Left lung (tissue), 10 donors: ENCODE measurements around the gene WDFY1. TPM values are rescaled to one million over a fixed set of nuclear protein-coding genes. Genes with fewer than 3 reads are reported as not detected.

Experiments
- ATAC-seq: fragments of 200-7000 bp; cut with Tn5 transposase; one replicate; pipeline ENCODE4 v1.9.1; 2020; ENCODE audit warnings: moderate library complexity
- DNase-seq, 4 donors: peaks; one replicate each; pipeline ENCODE4 v3.0.0-alpha.2; 2013 to 2020
- H3K27ac ChIP-seq, 2 donors: fragments of 200-600 bp; sonication (generic) in 1 of 2; one replicate each; pipeline versions ENCODE4 v1.5.0 to v1.8.0; 2020 to 2021
- H3K27me3 ChIP-seq, 2 donors: fragments of 200-600 bp; sonication (generic) in 1 of 2; one replicate each; pipeline versions ENCODE4 v1.5.0 to v1.8.0; 2020 to 2021
- H3K36me3 ChIP-seq, 2 donors: fragments of 200-600 bp; sonication (generic) in 1 of 2; one replicate each; pipeline versions ENCODE4 v1.5.0 to v1.8.0; 2020 to 2021
- H3K4me1 ChIP-seq, 2 donors: fragments of 200-600 bp; one replicate each; pipeline ENCODE4 v1.8.0; 2021
- H3K4me3 ChIP-seq, 2 donors: fragments of 200-600 bp; sonication (generic) in 1 of 2; one replicate each; pipeline versions ENCODE4 v1.5.0 to v1.8.0; 2020 to 2021; ENCODE audit warnings: mild to moderate bottlenecking in 1 of 2
- H3K9me3 ChIP-seq, 2 donors: fragments of 200-600 bp; sonication (generic) in 1 of 2; one replicate each; pipeline versions ENCODE4 v1.5.0 to v1.8.0; 2020 to 2021
- intact Hi-C, 2 donors: fragments of 100-400 bp; cut with DNase I; formaldehyde crosslinking; loops; one replicate each; pipeline versions ENCODE4 v1.11.2 to v1.14.2; 2022
- polyA plus RNA-seq, 6 donors: library from polyadenylated mRNA; unstranded; fragments of 120-200 nt; gene quantifications; one replicate each; pipeline ENCODE4 v1.2.1, GENCODE V29; 2013; ENCODE audit not compliant: insufficient read length in 6 of 6
- total RNA-seq, 2 donors: library from RNA; stranded (reverse); fragmentation: NEBNext Ultra II Directional; extraction: Animal tissue kit (Norgen Biotek cat#: 25700); gene quantifications; one replicate each; pipeline ENCODE4 v1.2.1, GENCODE V29; 2021
- TF ChIP-seq, protein P1 (sequence below), 2 donors: fragments of 200-600 bp; sonication (generic) in 1 of 2; IDR thresholded peaks; one replicate each; pipeline versions ENCODE4 v1.5.0 to v1.8.0; 2021; ENCODE audit warnings: antibody characterized with exemption in 2 of 2
- donor health status: DM: no; HTN: yes; CAD: no.
- donor health status: DM: no; HTN: no; CAD: no.

The WDFY1 gene
- total and polyA plus RNA-seq, 8 donors, result 45.5 to 71.9 (median 67.5) TPM

DNA sequence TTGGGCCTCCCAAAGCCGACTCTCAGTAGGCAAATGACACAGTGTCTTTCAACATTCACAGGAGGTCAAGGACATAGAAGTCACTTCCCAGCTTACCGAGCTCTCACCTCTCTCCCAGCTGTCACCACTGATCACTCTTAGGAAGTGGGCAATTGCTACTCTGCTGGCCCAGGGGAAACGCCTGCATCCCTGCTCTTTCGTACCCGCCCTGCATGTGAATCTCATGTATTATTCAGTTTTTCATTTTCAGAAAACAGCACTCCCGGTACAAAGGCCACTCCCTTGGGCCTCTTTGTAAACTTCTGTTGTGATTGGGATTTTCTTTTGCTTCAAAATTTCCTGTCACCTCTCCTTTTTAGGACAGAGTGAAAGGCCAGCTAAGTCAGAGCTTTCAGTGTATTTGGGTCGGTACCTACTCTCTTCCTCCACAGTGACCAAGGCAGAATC, 27.5 kb upstream of the WDFY1 start:
- TF ChIP-seq, protein P1, sequence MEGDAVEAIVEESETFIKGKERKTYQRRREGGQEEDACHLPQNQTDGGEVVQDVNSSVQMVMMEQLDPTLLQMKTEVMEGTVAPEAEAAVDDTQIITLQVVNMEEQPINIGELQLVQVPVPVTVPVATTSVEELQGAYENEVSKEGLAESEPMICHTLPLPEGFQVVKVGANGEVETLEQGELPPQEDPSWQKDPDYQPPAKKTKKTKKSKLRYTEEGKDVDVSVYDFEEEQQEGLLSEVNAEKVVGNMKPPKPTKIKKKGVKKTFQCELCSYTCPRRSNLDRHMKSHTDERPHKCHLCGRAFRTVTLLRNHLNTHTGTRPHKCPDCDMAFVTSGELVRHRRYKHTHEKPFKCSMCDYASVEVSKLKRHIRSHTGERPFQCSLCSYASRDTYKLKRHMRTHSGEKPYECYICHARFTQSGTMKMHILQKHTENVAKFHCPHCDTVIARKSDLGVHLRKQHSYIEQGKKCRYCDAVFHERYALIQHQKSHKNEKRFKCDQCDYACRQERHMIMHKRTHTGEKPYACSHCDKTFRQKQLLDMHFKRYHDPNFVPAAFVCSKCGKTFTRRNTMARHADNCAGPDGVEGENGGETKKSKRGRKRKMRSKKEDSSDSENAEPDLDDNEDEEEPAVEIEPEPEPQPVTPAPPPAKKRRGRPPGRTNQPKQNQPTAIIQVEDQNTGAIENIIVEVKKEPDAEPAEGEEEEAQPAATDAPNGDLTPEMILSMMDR (IDR thresholded peaks at IDR 0.05), result no peak
- peaks cover 0 to 12% of the 10 kb centered on the region in 2 donors for H3K36me3 ChIP-seq
- H3K4me3 ChIP-seq, result no peak overlapping the region
- no peak for DNase-seq
- no peaks in the 10 kb centered on the region for H3K9me3 ChIP-seq
- no peaks in the 10 kb centered on the region for H3K4me1 ChIP-seq
- intact Hi-C loops, result no loop called here
- ATAC-seq, result no peak
- no peaks in the 10 kb centered on the region for H3K27me3 ChIP-seq
- no peak overlapping the region for H3K27ac ChIP-seq

DNA sequence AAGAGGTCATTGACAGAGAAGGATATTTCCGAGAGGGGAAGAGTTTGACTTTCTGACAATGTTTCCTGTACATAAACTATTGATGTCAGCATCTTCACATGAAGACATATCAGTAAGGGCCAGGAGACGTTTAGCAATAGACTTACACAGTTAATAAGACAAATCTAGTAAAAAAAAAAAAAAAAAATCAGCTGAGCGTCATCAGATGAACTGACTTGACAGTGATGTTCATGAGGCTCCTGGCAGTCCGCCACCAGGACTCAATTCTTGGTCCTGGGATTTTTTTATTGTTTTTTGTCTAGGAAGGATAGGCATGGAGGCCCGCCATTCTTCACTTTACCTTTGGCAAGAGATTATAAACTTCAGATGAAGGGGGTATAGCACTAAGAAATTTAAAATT, 26.6 kb upstream of the WDFY1 start:
- TF ChIP-seq, protein P1 (IDR thresholded peaks at IDR 0.05), result no peak
- no peaks in the 10 kb centered on the region for H3K9me3 ChIP-seq
- DNase-seq (no peak), ATAC-seq (no peak)
- intact Hi-C loops, result no loop called here
- peaks cover 0 to 22% of the 10 kb centered on the region in 2 donors for H3K36me3 ChIP-seq
- no peaks in the 10 kb centered on the region for H3K27me3 ChIP-seq
- no peak overlapping the region for H3K27ac ChIP-seq
- no peak overlapping the region for H3K4me3 ChIP-seq
- H3K4me1 ChIP-seq, result no peaks in the 10 kb centered on the region

DNA sequence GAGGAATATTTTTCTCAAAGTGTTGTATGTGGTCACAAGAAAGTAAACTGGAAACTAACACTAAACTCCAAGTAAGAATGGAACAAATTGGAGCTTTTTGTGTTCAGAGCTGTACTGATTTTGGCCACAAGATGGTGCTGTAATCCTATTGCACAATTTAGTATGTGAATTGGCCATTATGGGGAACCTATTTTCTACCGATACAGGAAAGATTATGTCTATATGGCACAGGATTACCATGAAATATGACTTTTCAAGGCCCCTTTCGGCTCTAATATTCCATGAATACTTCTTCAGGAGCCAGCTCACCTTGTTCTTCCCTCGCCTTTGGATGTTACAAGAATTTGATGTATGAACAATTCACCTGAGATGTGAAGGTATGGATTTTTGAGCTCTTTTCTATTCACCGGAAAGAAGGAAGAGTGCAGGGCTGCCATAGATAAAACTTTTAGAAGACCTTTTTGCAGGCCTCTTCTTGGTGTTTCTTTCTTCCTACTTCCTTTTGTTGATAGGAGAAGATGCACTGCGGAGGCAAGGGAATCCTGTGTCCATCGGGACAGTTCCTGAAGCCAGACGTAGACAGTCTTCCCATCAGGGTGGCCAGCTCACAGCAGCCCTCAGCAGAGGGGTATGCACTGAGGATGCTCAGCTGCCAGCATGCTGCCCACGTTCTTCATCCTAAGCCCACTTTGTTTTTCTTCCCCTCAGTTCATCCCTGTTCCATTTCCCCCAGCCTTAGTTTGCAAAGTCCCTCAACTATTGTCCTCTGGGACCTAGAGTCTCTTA, 25.4 kb upstream of the WDFY1 start:
- TF ChIP-seq, protein P1 (IDR thresholded peaks at IDR 0.05), result peak; percentile 81 to 89
- Histone ChIP-seq H3K36me3 (peaks cover 0 to 34% of the 10 kb centered on the region in 2 donors), H3K9me3 (no peaks in the 10 kb centered on the region), H3K27me3 (no peaks in the 10 kb centered on the region), H3K4me1 (no peaks in the 10 kb centered on the region), H3K4me3 (no peak overlapping the region), H3K27ac (no peak overlapping the region)
- DNase-seq (peak in 2 of 4 donors; percentile 51 to 67), ATAC-seq (peak; percentile 83)
- intact Hi-C loops, result no loop called here

DNA sequence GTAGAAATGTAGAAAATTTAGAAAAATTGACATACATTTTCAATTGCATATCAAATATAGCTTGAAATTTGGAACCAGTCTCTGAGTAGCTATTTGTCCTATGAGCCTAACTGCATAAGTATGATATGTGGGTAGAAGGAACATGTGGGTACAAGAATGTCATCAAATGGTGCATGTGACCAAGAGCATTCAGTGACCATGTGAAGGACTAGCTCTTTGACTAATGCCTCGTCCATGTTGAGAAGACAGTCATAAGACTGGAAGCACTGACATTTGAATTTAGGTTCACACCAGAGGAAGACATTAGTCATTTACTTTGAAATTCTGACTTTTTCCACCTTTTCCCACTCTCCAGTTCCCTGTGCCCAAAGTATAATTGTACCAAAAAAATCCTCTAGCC, 24.7 kb upstream of the WDFY1 start:
- Histone ChIP-seq H3K27ac (no peak overlapping the region), H3K9me3 (no peaks in the 10 kb centered on the region), H3K4me1 (no peaks in the 10 kb centered on the region), H3K36me3 (peaks cover 0 to 41% of the 10 kb centered on the region in 2 donors), H3K27me3 (no peaks in the 10 kb centered on the region), H3K4me3 (no peak overlapping the region)
- ATAC-seq (no peak), DNase-seq (no peak)
- intact Hi-C loops, result no loop called here
- TF ChIP-seq, protein P1 (IDR thresholded peaks at IDR 0.05), result no peak

DNA sequence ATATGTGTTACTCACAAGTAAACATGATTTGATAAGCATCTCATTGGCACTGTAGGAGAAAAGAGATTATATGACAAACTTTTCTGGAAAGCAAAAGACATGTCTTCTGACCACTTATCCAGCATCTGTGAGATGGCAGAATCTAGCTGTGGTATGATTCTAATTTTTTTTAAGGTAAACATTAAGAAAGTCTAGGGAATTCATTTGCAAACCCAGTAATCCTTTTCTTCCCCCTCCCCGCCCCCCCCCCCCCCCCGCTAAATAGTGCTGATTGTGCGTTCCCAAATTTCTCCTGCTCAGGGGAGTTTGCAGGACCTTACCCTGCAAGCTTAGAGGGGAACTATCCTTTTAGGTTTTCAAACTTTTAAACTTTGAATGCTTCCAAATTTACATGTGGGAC, 24.2 kb upstream of the WDFY1 start:
- intact Hi-C loops, result no loop called here
- Histone ChIP-seq H3K4me3 (no peak overlapping the region), H3K4me1 (no peaks in the 10 kb centered on the region), H3K36me3 (peaks cover 0 to 46% of the 10 kb centered on the region in 2 donors), H3K9me3 (no peaks in the 10 kb centered on the region), H3K27me3 (no peaks in the 10 kb centered on the region), H3K27ac (no peak overlapping the region)
- TF ChIP-seq, protein P1 (IDR thresholded peaks at IDR 0.05), result no peak
- ATAC-seq (no peak), DNase-seq (no peak)
